NAMALWA (cell line): ENCODE measurements around the gene ZNF765.
A peak's percentile ranks its signal among the peaks of the same experiment; 100 is the strongest.
"Not testable (repeated sequence)": the region's sequence is repeated elsewhere in the genome, so short reads cannot be mapped to it uniquely, and the experiment has no call there.

Experiments
- DNase-seq: peaks from one replicate; pipeline ENCODE4 v3.0.0-alpha.2; 2015; ENCODE audit warnings: low spot score

Gene ZNF765

DNA sequence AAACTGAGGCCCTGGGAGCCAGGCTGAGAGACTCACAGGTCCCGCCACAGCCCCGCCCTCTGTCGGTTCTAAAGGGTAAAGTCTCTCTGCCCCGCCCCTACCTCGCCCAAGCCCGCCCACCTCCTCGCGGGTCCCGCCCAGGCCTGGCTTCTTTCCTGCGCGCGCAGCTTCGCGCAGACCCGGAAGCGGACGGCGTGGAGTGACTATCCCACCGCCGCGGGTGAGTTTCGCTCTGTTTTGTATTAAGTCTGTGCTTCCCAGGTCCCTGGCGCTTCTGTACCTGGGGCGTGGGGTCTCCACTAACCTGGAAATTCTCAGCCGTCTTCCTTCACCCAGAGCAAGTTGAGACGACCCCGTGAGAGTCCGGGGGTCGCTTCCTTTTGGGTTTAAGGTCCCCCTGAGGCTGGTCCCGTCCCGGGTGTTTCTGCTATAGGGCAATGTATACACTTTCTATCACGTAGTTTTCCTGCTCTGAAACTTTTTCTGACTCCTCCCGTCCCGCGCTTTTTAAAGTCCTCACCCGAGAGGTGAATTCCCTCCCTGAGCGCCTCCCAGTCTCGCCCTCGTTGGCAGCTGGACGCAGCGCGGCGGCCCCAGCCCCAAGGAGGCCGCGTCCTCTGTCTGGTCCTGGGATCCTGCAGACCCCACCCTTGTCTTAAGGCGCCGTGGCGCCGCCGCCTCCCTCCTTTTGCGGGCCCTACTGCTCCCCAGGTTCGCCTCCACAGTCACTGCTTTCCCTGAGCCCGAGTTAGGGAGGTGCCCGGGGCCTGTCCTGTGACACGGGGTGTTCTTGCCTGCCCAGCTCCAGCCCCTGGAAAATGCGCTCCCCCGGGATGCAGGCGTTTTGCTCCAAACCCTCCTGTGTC, at the start of gene ZNF765:
ZNF765 (plus strand) TSS at position 176 of the 866 bp plus-strand sequence. CDS start 2,867 bp downstream, outside the sequence.
- DNase-seq: peak; percentile 90

DNA sequence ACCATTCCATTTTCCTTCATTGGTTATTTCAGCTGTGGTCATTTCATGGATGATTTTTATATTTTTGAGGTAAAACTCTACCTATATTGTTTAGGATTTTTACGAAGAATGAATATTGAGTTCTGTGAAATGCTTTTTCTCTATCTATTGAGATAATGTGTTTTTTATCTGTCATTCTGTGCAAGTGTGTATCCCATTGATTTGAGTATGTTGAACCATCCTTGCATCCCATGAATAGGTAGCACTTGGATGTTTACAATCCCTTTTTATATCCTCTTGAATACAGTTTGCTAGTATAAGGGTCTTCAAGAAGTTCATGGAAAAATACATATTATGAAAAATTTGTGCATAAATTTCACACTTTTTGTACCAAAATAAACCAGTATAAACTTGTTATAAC, 39.2 kb upstream of the ZNF765 start:
- DNase-seq: no peak

DNA sequence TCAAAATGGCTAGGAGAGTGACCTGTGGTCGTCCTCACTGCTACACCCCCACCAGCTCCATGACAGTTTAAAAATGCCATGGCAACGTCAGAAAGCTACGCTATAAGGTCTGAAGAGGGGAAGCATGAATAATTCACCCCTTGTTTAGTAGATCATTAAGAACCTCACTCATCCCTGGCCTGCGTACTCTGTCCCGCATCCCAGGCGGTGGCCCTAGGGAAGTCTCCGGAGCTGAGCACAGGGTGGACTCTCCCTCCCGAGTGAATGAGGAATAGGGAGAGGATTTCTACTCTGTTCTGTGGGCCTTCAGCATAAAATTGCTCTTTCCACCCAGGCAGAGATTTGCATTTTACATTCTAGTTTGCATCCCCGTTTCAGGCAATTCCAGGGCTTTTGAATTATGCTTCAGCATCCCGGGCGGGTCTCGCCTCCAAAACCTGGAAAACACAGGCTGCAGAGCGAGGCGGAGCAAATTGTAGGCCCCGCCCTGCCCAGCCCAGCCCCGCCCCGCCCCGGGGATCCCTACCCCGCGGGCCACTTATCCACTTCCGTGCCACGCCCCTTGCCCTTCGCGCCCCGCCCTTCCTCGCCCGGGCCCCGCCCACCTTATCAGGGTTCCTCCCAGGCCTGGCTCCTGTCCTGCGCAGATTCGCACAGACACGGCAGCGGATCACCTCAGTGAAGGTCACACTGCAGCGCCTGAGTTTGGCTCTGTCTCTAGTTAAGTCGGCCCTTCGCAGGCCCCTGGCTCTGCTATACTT, 36.9 kb upstream of the ZNF765 start:
- DNase-seq: no peak

DNA sequence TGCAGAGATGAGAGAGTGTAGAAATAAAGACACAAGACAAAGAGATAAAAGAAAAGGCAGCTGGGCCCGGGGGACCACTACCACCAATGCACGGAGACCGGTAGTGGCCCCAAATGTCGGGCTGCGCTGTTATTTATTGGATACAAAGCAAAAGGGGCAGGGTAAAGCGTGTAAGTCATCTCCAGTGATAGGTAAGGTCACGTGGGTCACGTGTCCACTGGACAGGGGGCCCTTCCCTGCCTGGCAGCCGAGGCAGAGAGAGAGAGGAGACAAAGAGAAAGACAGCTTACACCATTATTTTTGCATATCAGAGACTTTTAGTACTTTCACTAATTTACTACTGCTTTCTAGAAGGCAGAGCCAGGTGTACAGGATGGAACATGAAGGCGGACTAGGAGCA, 34.9 kb upstream of the ZNF765 start:
- DNase-seq: not testable (repeated sequence)

DNA sequence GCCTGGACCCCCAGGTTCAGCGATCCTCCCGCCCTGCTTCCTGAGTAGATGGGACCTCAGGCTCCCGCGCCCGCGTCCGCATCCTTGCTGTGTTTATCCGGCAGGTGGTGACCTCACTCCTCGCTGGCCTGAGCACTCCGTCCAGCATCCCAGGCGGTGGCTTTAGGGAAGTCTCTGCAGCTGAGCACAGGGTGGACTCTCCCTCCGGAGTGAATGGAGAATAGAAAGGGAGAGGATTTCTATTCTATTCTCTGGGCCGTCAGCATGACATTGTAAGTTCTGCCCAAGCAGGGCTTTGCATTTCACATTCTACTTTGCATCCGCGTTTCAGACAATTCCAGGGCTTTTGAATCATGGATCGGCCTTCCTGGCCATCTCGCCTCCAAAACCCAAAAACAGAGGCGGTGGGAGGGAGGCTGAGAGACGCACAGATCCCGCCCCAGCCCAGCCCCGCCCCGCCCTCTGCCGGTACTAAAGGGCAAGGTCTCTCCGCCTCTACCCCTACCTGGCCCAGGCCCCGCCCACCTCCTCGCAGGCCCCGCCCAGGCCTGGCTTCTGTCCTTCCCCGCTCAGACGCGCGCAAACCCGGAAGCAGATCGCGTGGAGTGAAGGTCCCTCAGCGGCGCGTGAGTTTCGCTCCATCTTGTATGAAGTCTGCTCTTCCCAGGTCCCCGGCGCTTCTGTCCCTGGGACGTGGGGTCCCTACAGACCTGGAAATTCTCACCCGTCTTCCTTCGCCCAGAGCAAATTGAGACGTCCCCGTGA, 29.6 kb upstream of the ZNF765 start, which contains the start of gene ZNF525:
ZNF525 (plus strand) TSS at position 572 of the 765 bp plus-strand sequence. CDS start 6,577 bp downstream, outside the sequence.
- DNase-seq: peak; percentile 95

DNA sequence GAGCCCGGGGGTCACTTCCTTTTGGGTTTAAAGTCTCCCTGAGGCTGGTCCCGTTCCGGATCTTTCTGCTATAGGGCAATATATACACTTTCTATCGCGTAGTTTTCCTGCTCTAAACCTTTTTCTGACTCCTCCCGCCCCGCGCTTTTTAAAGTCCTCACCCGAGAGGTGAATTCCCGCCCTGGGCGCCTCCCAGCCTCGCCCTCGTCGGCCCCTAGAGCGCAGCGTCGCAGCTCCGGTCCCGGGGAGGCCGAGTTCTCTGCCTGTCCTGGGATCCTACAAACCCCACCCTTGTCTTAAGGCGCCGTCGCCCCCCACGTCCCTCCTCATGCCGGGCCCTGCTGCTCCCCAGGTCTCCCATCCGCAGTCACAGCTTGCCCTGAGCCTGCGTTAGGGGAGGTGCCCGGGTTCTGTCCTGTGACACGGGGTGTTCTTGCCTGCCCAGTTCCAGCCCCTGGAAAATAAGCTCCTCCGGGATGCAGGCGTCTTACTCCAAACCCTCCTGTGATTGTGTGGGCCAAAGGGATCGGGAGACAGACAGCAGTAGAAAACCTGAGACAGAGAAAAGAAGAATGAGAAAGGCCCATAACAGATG, 29.0 kb upstream of the ZNF765 start:
- no peak for DNase-seq

DNA sequence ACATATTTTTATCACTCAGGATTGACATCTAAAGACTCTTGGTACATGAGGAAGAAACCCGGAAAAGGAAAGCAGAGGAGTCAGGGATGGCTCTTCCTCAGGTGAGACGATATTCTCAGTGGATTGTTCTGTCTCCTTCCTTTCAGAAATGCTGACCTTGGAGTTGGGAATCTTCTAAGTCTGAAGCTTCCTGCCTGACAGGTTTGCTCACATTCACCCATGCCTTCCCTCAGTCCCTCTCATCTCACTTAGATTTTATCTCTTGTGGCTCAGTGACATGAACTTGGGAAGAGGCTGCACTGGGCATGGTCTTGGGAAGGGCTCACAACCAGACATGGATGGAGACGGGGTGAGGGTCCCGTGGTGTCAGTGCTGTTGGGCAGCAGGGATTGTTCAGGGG, 22.8 kb upstream of the ZNF765 start:
- DNase-seq: no peak

DNA sequence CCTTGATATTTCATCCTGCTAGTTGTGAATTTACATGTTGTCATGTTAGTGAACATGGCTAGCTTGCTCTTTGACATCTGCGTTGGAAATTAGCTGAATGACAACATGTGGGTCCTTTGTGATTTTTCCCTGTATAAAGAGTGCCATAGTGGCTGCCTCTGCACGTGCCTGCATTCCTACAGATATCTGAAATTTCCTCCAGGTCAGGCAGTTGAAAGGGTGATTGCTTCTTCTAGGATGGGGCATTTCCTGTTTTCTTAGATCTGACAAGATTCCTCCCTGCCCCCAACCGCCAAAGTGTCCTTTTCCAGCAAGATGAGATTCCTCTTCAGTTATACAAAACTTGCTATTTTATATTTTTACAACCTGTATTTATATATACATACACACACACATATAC, 20.7 kb upstream of the ZNF765 start:
- DNase-seq: no peak

DNA sequence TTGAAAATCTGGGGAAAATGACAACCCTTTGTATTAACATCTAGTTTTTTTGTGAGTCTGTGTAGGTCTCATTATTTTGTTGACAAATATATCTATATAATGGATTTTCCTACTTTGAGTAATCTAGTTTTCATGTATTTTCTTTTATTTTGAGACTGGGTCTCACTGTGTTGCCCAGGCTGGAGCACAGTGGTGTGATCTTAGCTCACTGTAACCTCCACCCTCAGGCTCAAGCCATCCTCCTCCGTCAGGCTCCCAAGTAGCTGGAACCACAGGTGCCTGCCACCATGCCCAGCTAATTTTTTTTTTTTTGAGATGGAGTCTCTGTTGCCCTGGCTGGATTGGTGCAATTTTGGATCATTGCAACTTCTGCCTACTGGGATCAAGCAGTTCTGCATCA, 20.2 kb upstream of the ZNF765 start:
- no peak for DNase-seq

DNA sequence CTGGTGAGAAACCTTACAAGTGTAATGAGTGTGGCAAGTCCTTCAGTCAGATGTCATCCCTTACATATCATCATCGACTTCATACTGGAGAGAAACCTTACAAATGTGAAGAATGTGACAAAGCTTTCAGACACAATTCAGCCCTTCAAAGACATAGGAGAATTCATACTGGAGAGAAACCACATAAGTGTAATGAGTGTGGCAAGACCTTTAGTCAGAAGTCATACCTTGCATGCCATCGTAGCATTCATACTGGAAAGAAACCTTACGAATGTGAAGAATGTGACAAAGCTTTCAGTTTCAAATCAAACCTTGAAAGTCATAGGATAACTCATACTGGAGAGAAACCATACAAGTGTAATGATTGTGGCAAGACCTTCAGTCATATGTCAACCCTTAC, 13.6 kb upstream of the ZNF765 start:
- no peak for DNase-seq

DNA sequence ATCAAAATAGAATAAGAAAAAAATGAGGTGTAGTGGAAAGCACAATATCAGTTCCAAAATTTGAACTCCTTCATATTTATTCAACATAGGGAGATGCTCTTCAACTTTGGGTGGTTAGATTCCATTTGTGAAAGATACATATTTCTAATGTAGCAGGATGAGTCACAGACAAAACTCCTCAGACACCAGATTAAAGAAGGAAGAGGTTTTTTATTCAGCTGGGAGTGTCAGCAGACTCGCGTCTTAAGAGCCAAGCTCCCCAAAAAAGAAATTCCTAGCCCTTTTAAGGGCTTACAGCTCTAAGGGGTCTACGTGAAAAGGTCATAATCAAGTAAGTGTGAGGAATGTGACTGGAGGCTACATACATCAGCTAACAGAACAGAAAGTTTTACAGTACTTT, 6.8 kb upstream of the ZNF765 start:
- DNase-seq: no peak

DNA sequence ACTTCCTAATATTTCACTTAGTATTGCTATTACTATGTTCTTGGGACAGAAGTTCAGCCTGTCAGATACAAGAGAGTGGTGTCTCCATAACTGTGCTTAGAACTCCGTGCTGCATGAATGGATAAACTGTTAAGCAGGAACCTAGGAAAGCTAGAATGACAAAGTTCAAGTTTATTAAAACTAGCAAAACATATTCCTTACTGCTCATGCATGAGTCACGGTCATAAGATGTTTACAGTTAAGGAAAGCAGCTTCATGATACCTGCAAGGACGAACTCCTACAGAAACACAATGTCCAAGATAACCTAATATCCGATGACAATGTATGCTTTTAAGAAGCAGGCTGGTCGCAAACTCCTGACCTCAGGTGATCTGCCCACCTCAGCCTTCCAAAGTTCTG, 6.0 kb upstream of the ZNF765 start:
- no peak for DNase-seq

DNA sequence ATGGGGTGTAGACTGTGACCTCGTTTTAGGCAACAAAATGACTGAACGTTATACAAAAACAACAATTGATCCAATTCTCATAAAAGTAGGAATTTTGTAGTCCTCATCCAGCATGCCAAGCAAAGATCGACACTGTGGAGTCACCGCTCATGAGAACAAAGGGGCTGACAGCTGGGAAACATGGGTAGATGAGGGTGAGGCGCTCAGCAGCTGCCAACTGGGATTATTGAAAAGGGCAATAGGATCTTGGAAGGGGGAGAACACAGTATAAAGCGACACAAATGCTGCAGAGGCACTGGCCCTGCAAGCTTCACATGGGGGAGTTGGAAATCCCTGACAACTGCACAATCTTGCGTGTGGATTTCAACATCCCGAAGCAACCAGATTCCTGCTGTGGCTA, 5.4 kb upstream of the ZNF765 start:
- no peak for DNase-seq

DNA sequence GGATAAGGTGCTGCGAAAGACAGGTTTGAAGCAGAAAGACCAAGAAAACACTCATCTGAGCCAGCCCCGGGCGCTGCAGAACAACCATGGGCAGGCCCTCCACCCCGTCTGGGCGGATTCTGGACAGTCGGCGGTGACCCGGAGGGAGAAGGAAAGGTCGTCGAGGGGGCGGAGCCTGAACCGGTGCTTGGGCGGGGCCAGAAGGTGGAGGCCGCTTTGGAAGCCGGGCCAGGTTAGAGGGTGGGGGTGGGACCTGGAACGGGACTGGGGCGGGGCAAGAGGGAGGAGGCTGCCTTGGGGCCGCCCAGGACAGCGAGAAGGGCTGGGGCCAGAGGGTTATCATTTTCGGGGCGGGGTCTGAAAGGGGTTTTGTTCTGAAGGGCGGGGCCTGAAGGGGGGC, 5.0 kb upstream of the ZNF765 start:
- no peak for DNase-seq

DNA sequence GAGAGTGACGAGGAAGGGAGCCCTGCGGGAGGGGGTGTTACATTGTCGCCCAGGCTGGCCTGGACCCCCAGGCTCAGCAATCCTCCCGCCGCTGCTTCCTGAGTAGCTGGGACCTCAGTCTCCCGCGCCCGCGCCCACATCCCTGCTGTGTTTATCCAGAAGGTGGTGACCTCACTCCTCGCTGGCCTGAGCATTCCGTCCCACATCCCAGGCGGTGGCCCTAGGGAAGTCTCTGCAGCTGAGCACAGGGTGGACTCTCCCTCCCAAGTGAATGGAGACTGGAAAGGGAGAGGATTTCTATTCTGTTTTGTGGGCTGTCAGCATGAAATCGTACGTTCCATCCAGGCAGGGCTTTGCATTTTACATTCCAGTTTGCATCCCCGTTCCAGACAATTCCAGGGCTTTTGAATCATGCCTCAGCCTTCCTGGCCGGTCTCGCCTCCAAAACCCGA, 401 bp upstream of the ZNF765 start:
- DNase-seq: no peak

DNA sequence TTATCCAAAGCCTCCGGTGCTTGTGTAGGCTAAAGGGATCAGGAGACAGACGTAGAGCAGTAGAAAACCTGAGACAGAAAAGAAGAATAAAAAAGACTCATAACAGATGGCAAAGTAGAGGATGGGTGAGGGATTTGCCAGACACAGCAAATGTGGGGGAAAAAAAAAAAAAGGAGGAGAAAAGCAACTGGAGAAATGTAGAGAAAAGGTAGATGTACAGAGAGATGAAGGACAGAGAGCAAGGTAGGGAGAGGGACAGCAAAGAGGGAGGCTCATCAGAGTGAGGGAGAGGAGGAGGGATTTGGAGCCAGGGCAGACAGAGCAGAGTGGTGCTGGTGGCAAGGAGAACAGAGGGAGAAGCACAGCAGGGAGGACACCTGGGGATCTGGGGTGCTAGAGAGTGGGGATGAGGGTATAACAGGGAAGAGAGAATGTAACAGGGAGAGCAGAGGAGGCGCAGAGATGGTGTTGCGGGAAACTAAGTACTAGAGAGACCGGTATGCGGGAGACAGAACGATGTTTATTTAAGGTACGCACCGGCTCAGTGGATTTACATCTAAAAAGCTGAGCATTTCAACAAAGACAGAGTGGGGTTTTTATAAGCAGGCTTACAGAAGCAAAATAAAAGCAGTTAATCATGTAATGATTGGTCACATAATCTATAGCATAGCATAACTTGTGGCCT, 1.0 kb downstream of the ZNF765 start:
- DNase-seq: not testable (repeated sequence)

DNA sequence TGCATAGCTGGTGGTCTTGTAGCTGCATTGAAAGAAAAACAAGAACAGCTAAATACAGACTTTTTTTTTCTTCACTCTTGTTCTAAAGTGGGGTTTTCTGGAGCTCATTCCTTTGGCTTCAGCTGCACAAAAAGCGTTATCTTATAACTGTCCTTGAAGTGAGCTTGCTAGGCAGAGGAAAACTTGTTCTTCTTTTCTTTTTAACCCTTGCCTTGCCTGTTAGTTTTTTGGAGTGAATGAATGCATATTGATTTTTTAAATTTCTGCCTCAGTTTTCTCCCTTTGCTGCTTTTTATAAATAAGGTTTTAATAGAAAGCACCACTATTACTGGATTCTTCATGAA, 1.5 kb downstream of the ZNF765 start:
- no peak for DNase-seq

DNA sequence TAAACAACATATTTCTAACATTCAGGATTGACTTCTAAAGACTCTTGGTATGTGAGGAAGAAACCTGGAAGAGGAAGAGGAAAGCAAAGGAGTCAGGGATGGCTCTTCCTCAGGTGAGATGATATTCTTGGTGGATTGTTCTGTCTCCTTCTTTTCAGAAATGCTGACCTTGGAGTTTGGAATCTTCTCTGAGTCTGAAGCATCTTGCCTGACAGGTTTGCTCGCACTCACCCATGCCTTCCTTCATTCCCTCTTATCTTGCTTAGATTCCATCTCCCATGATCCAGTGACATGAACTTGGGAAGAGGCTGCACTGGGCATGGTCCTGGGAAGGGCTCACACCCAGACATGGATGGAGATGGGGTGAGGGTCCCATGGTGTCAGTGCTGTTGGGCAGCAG, 3.0 kb downstream of the ZNF765 start:
- not testable (repeated sequence) for DNase-seq

DNA sequence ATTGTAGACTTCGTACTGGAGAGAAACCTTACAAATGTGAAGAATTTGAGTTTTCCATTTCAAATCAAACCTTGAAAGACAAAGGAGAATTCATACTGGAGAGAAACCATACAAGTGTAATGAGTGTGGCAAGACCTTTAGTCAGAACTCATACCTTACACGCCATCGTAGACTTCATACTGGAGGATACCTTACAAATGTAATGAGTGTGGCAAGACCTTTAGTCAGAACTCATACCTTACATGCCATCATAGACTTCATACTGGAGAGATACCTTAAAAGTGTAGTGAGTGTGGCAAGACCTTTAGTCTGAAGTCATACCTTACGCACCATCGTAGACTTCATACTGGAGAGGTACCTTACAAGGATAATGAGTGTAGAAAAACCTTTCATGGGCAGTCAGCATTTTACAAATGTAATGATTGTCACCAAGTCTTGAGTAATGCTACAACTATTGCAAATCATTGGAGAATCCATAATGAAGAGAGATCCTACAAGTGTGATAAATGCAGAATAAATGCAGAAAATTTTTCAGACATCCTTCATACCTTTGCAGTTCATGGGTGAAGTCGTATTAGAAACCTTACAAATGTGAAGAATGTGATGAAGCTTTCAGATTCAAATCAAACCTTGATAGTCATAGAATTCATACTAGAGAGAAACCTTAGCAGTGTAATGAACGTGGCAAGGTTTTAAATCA, 14.7 kb downstream of the ZNF765 start:
- no peak for DNase-seq

DNA sequence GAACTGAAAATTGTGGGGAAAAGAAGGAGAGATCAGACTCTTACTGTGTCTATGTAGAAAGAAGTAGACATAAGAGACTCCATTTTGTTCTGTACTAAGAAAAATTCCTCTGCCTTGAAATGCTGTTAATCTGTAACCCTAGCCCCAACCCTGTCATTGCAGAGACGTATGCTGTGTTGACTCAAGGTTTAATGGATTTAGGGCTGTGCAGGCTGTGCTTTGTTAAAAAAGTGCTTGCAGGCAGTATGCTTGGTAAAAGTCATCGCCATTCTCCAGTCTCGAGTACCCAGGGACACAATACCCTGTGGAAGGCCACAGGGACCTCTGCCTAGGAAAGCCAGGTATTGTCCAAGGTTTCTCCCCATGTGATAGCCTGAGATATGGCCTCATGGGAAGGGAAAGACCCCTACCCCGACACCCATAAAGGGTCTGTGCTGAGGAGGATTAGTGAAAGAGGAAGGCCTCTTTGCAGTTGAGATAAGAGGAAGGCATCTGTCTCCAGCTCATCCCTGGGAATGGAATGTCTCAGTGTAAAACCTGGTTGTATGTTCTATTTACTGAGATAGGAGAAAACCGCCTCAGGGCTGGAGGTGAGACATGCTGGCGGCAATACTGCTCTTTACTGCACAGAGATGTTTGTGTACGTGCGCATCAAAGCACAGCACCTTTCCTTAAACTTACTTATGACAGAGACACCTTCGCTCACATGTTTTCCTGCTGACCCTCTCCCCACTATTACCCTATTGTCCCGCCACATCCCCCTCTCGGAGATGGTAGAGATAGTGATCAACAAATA, 25.8 kb downstream of the ZNF765 start:
- not testable (repeated sequence) for DNase-seq
